Right atrium auricular region (tissue), 2 donors: ENCODE results near the gene INSIG2. TPM values are rescaled to one million over a fixed set of nuclear protein-coding genes. Genes with fewer than 3 reads are reported as not detected.

Source experiments
- DNase-seq: peaks from one replicate; pipeline ENCODE4 v3.0.0-alpha.2; 2019; ENCODE audit warnings: low spot score
- H3K27ac ChIP-seq, 2 donors: fragments of 200-600 bp; sonication (generic); 1 replicate in 1 of 2; 2 replicates in 1 of 2; pipeline ENCODE4 v1.5.1; 2016 to 2019
- H3K27me3 ChIP-seq, 2 donors: fragments of 200-600 bp; sonication (generic); one replicate each; pipeline versions ENCODE4 v1.5.1 to v1.6.0; 2017 to 2019
- H3K36me3 ChIP-seq: fragments of 200-600 bp; sonication (generic); one replicate; pipeline ENCODE4 v1.5.1; 2016
- H3K4me1 ChIP-seq, 2 donors: fragments of 200-600 bp; sonication (generic); one replicate each; pipeline versions ENCODE4 v1.5.1 to v1.6.0; 2017 to 2019
- H3K4me3 ChIP-seq, 2 donors: fragments of 200-600 bp; sonication (generic); 1 replicate in 1 of 2; 2 replicates in 1 of 2; pipeline ENCODE4 v1.5.1; 2017 to 2019; ENCODE audit warnings: mild to moderate bottlenecking in 1 of 2, moderate library complexity in 1 of 2
- H3K9me3 ChIP-seq, 2 donors: fragments of 200-600 bp; sonication (generic); one replicate each; pipeline ENCODE4 v1.5.1; 2019
- CTCF ChIP-seq, 2 donors: fragments of 200-600 bp; sonication (generic); IDR thresholded peaks; one replicate each; pipeline ENCODE4 v1.5.1; 2019; ENCODE audit warnings: antibody characterized with exemption in 2 of 2
- total RNA-seq, 2 donors: library from RNA; depleted of rRNA; stranded (reverse); fragments of >200 nt; gene quantifications; one replicate each; pipeline ENCODE4 v1.1.0, GENCODE V29; 2016

INSIG2 gene
- total RNA-seq, 2 donors from 2014 or later, result 8.0 to 10.5 TPM

GRCh38 chr2:118059919-118060478, 28.3 kb upstream of the INSIG2 start:
- Histone ChIP-seq H3K4me1 (no peaks in the 10 kb centered on the region), H3K9me3 (no peaks in the 10 kb centered on the region), H3K27me3 (no peaks in the 10 kb centered on the region), H3K4me3 (no peak overlapping the region), H3K27ac (no peak overlapping the region), H3K36me3 (no peaks in the 10 kb centered on the region)
- DNase-seq, result no peak
- TF ChIP-seq CTCF (IDR thresholded peaks at IDR 0.05), result no peak

- no peak overlapping the region for H3K4me3 ChIP-seq
- no peak for DNase-seq
- no peak overlapping the region for H3K27ac ChIP-seq
- H3K27me3 ChIP-seq, result no peaks in the 10 kb centered on the region
- H3K36me3 ChIP-seq, result no peaks in the 10 kb centered on the region
- peak in 1 of 2 donors; percentile 37 for TF ChIP-seq CTCF (IDR thresholded peaks at IDR 0.05)
- H3K4me1 ChIP-seq, result no peaks in the 10 kb centered on the region
- no peaks in the 10 kb centered on the region for H3K9me3 ChIP-seq
Observed at GRCh38 chr2:118061135-118061955, 26.9 kb upstream of the INSIG2 start.

GRCh38 chr2:118062048-118062447, 26.2 kb upstream of the INSIG2 start:
- Histone ChIP-seq H3K9me3 (no peaks in the 10 kb centered on the region), H3K27ac (no peak overlapping the region), H3K4me3 (no peak overlapping the region), H3K4me1 (no peaks in the 10 kb centered on the region), H3K27me3 (no peaks in the 10 kb centered on the region), H3K36me3 (no peaks in the 10 kb centered on the region)
- no peak for DNase-seq
- no peak for TF ChIP-seq CTCF (IDR thresholded peaks at IDR 0.05)

GRCh38 chr2:118062669-118063068, 25.6 kb upstream of the INSIG2 start:
- no peak for TF ChIP-seq CTCF (IDR thresholded peaks at IDR 0.05)
- Histone ChIP-seq H3K9me3 (no peaks in the 10 kb centered on the region), H3K4me3 (no peak overlapping the region), H3K4me1 (no peaks in the 10 kb centered on the region), H3K27ac (no peak overlapping the region), H3K36me3 (no peaks in the 10 kb centered on the region), H3K27me3 (no peaks in the 10 kb centered on the region)
- no peak for DNase-seq

GRCh38 chr2:118065015-118065706, 23.1 kb upstream of the INSIG2 start:
- no peaks in the 10 kb centered on the region for H3K4me1 ChIP-seq
- TF ChIP-seq CTCF (IDR thresholded peaks at IDR 0.05), result no peak
- no peaks in the 10 kb centered on the region for H3K9me3 ChIP-seq
- no peak overlapping the region for H3K27ac ChIP-seq
- no peaks in the 10 kb centered on the region for H3K36me3 ChIP-seq
- no peak for DNase-seq
- no peak overlapping the region for H3K4me3 ChIP-seq
- H3K27me3 ChIP-seq, result no peaks in the 10 kb centered on the region
